ENCODE data around the gene EPB41L4B. TPM values are rescaled to one million over a fixed set of nuclear protein-coding genes. Genes with fewer than 3 reads are reported as not detected.
A peak's percentile ranks its signal among the peaks of the same experiment; 100 is the strongest.

The EPB41L4B gene
- total and polyA plus RNA-seq, 2 of the 13 experiments (the other 11 are each of a cell fraction or from before 2014, with no cell fraction given): 17.6 to 22.1 TPM

GRCh38 chr9:109320742-109321448 lies at the start of gene EPB41L4B (continued):
- TF ChIP-seq ZFP41 (CRISPR knock-in tag; IDR thresholded peaks at IDR 0.05; ENCODE audit: borderline replicate concordance) (no peak), ZBED4 (CRISPR knock-in tag; IDR thresholded peaks at IDR 0.05; ENCODE audit: borderline replicate concordance) (peak; percentile 73), ZFP36L1 (CRISPR knock-in tag; IDR thresholded peaks at IDR 0.05) (peak; percentile 64; the same call in 1 of the 2 replicates), CREB3 (CRISPR knock-in tag; IDR thresholded peaks at IDR 0.05) (peak; percentile 85; the same call in 1 of the 2 replicates), RAD21 (CRISPR knock-in tag; IDR thresholded peaks at IDR 0.05) (peak; percentile 100), YY1 (IDR thresholded peaks at IDR 0.05; ENCODE audit: insufficient read depth, insufficient replicate concordance, low read depth, low read length) (peak; percentile 57)

GRCh38 chr9:109369285-109369684 lies 48.4 kb upstream of the EPB41L4B start:
- Histone ChIP-seq H3K79me2 (ENCODE audit: insufficient read depth, low read length) (no peaks in the 10 kb centered on the region), H3K9ac (ENCODE audit: insufficient read depth, low read depth, low read length) (no peak overlapping the region), H3K4me1 (ENCODE audit: insufficient read depth, low read length) (no peaks in the 10 kb centered on the region), H3K36me3 (replicated peaks in 1 of 2; ENCODE audit: control insufficient read depth in 1 of 2, insufficient read depth in 2 of 2, low read length in 2 of 2) (no peaks in the 10 kb centered on the region), H3K4me3 (replicated peaks in 1 of 3; ENCODE audit: insufficient read depth in 1 of 3, low read depth in 2 of 3, low read length in 3 of 3) (no peak overlapping the region), H3K27ac (ENCODE audit: extremely low read length, insufficient read depth, low read length) (no peak overlapping the region), H3K9me3 (ENCODE audit: low read length) (no peaks in the 10 kb centered on the region), H2AFZ (ENCODE audit: low read length) (no peak overlapping the region), H3K4me2 (ENCODE audit: low read depth, low read length) (no peak overlapping the region), H3K27me3 (ENCODE audit: control insufficient read depth in 1 of 2, insufficient read depth in 2 of 2, low read length in 2 of 2) (0 out of 5 replicates have a peak, but pooled peaks cover 0 to 4% of the 10 kb centered on the region in 2 experiments), H4K20me1 (ENCODE audit: insufficient read depth, low read length) (no peaks in the 10 kb centered on the region)
- POLR2A ChIA-PET: no interaction called here
- ATAC-seq (no peak), DNase-seq (ENCODE audit: low spot score) (no peak), FAIRE-seq (no peak)
- intact Hi-C loops (cut with micrococcal nuclease; ENCODE audit: unreplicated experiment) (no loop called here), in situ Hi-C loops (cut with HindIII; ENCODE audit: extremely low pct_ligation_motif_present, low pct_unique_long_range_greater_than_20kb) (no loop called here)
- CTCF ChIA-PET (ENCODE audit: low intra/inter-chr PET ratio, low total read pairs): no interaction called here
- 9% methylated on average over 2 of the region's 2 CpGs for WGBS (ENCODE audit: low lambda C conversion rate)
- no TSS peak for BruUV-seq (replicated peaks)
- TF ChIP-seq SIN3A (IDR thresholded peaks at IDR 0.05; ENCODE audit: borderline replicate concordance, low read depth, low read length) (no peak), FOSL2 (CRISPR knock-in tag; IDR thresholded peaks at IDR 0.05) (peak; percentile 51), ZNF407 (CRISPR knock-in tag; IDR thresholded peaks at IDR 0.05; ENCODE audit: not compliant biosample characterization) (no peak)

Measured in HepG2 (cell line).